Keratinocyte (primary cell): ENCODE data around the gene MBNL2.

Source experiments
- CTCF ChIP-seq, 3 experiments: IDR thresholded peaks in 1 of 3; conservative IDR thresholded peaks in 1 of 3; optimal IDR thresholded peaks in 1 of 3; 2 replicates in 2 of 3; 3 replicates in 1 of 3; pipeline versions ENCODE3 to v1.5.1; 2011; ENCODE audit warnings: low read length in 3 of 3, mild to moderate bottlenecking in 3 of 3, moderate library complexity in 2 of 3, control low read depth in 1 of 3, inconsistent platforms in 1 of 3; ENCODE audit not compliant: insufficient read depth in 2 of 3; ENCODE audit errors: extremely low read depth in 1 of 3
- EZH2 ChIP-seq: IDR thresholded peaks from one replicate; pipeline ENCODE4 v1.6.1; 2012; ENCODE audit warnings: inconsistent platforms, mild to moderate bottlenecking, low read length, moderate library complexity

DNA sequence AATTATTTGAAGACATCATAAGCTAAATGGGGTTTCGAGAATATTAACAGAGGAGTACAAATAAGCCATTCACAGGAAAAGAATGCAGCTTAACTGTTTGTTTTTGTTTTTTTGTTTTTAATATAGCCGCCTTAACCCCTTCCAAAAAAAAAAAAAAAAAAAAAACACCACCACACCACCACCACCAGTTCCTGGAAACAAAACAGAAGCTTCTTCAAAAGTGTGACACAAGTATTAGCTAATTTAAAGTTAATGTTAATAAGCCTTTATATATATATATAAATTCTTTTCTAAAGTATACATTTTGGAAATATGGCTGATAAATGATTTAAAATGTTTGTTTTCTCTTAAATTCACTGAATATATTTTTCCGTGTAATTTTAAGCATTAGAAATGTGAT is 213.2 kb downstream of the MBNL2 start:
- TF ChIP-seq CTCF (optimal IDR thresholded peaks at IDR 0.05 in 1 of 3, IDR thresholded peaks at IDR 0.05 in 1 of 3, conservative IDR thresholded peaks at IDR 0.05 in 1 of 3; ENCODE audit: extremely low read depth in 1 of 3, insufficient read depth in 2 of 3, low read length in 3 of 3), result no peak
- TF ChIP-seq EZH2, result no peak
